ENCODE data around the gene CALHM2.

Gene CALHM2

GRCh38 chr10:103495321-103495720 lies 43.2 kb upstream of the CALHM2 start:
- no peak overlapping the region for H3K4me3 ChIP-seq (ENCODE audit: low read depth, low read length)
- TF ChIP-seq CTCF (conservative IDR thresholded peaks at IDR 0.05; ENCODE audit: low read depth, low read length), result no peak
- DNase-seq (ENCODE audit: low read depth), result no peak

- TF ChIP-seq CTCF (conservative IDR thresholded peaks at IDR 0.05; ENCODE audit: low read depth, low read length), result no peak
- peak overlapping the region; percentile 49 for H3K4me3 ChIP-seq (ENCODE audit: low read depth, low read length)
- DNase-seq (ENCODE audit: low read depth), result no peak
Observed at GRCh38 chr10:103493916-103494877, 42.0 kb upstream of the CALHM2 start.

GRCh38 chr10:103493362-103493915 lies 41.3 kb upstream of the CALHM2 start, which contains the start of gene NEURL1:
TSS of gene NEURL1 (plus strand) at chr10:103493705. CDS start at chr10:103494388, 683 bp downstream.
- TF ChIP-seq CTCF (conservative IDR thresholded peaks at IDR 0.05; ENCODE audit: low read depth, low read length), result no peak
- DNase-seq (ENCODE audit: low read depth), result no peak
- peak within 1 kb of the TSS; percentile 49 for H3K4me3 ChIP-seq (ENCODE audit: low read depth, low read length)

GRCh38 chr10:103492655-103493261 lies 40.6 kb upstream of the CALHM2 start:
- TF ChIP-seq CTCF (conservative IDR thresholded peaks at IDR 0.05; ENCODE audit: low read depth, low read length), result no peak
- H3K4me3 ChIP-seq (ENCODE audit: low read depth, low read length), result no peak overlapping the region
- DNase-seq (ENCODE audit: low read depth), result no peak

- peak; percentile 96 for DNase-seq (ENCODE audit: low read depth)
- no peak for TF ChIP-seq CTCF (conservative IDR thresholded peaks at IDR 0.05; ENCODE audit: low read depth, low read length)
Observed at GRCh38 chr10:103491729-103492364, 39.7 kb upstream of the CALHM2 start.

GRCh38 chr10:103490986-103491314 lies 38.8 kb upstream of the CALHM2 start:
- no peak overlapping the region for H3K4me3 ChIP-seq (ENCODE audit: low read depth, low read length)
- DNase-seq (ENCODE audit: low read depth), result no peak
- no peak for TF ChIP-seq CTCF (conservative IDR thresholded peaks at IDR 0.05; ENCODE audit: low read depth, low read length)

More at GRCh38 chr10:103491729-103492364, 39.7 kb upstream of the CALHM2 start:
- no peak overlapping the region for H3K4me3 ChIP-seq (ENCODE audit: low read depth, low read length)
